HFF-Myc (cell line): ENCODE results near the gene GALNT10.
"Not testable (repeated sequence)": the region's sequence is repeated elsewhere in the genome, so short reads cannot be mapped to it uniquely, and the experiment has no call there.

ENCODE experiments used
- DNase-seq: peaks from one replicate; pipeline ENCODE4 v3.0.0-alpha.2; 2011; ENCODE audit warnings: low read depth; ENCODE audit errors: extremely low read depth
- H3K4me3 ChIP-seq: replicated peaks from 2 replicates; pipeline ENCODE4 v1.5.1; 2011; ENCODE audit warnings: low read depth, mild to moderate bottlenecking, control low read depth, low read length
- CTCF ChIP-seq: IDR thresholded peaks from 2 replicates; pipeline ENCODE4 v1.5.1; 2012; ENCODE audit warnings: mild to moderate bottlenecking, low read depth, low read length, control low read depth; ENCODE audit errors: missing control alignments

Gene GALNT10, protein sequence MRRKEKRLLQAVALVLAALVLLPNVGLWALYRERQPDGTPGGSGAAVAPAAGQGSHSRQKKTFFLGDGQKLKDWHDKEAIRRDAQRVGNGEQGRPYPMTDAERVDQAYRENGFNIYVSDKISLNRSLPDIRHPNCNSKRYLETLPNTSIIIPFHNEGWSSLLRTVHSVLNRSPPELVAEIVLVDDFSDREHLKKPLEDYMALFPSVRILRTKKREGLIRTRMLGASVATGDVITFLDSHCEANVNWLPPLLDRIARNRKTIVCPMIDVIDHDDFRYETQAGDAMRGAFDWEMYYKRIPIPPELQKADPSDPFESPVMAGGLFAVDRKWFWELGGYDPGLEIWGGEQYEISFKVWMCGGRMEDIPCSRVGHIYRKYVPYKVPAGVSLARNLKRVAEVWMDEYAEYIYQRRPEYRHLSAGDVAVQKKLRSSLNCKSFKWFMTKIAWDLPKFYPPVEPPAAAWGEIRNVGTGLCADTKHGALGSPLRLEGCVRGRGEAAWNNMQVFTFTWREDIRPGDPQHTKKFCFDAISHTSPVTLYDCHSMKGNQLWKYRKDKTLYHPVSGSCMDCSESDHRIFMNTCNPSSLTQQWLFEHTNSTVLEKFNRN

DNA sequence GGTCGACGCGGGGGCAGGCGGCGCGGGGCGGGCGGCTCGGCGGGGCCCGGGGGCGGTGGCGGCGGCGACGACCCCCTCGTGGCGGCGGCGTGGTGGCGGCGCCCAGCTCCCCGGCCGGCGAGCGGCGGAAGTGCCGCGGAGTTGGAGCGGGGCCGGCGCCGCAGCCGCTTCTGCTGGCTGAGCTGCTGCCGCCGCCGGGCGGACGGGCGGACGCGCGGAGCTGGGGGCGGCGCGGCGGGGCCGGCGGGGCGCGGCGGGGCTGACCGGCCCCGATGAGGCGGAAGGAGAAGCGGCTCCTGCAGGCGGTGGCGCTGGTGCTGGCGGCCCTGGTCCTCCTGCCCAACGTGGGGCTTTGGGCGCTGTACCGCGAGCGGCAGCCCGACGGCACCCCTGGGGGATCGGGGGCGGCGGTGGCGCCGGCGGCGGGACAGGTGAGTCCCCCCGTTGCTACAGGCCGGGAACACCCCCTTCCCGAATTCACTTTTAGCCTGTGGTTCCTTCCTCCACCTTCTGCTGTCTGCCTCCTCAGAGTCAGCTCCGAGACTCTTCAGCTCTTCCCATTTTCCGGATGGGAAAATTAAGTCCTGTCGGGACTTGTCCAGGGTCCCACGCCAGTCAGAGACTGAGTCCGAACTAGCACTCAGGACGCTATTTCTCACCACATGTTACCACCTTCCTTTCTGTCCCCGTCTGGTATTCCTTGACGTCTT lies at the start of gene GALNT10:
TSS of gene GALNT10 (plus strand) at position 139 of the 710 bp plus-strand sequence. CDS start at position 273, 134 bp downstream.
- no peak for DNase-seq
- TF ChIP-seq CTCF = no peak
- peak within 1 kb of the TSS; percentile 68 for H3K4me3 ChIP-seq

DNA sequence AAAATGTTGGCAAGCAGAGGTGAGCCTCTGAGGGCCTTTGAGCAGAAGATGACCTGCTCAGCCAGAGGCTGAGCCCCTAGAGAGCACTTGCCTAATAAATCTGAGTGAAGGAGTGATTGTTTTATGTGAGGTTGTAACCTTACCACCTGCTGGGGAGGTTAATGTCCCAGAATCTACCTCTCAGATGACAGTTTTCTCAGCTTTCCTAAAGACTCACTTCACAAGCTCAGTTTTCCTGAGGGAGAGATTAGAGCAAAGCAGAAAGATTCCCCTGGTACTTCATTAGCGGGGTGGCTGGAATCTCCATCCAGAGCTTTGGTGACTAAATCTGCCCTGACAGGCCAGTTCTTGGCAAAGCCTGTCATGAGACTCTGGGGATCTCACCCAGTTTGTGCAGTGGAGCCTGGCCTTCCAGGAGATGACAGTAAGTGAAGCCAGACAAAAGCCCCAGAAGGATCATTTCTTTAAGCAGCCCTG lies 48.8 kb upstream of the GALNT10 start:
- no peak for DNase-seq
- no peak for TF ChIP-seq CTCF
- no peak overlapping the region for H3K4me3 ChIP-seq

GRCh38 chr5:154143211-154143641 lies 47.3 kb upstream of the GALNT10 start:
- H3K4me3 ChIP-seq = no peak overlapping the region
- DNase-seq = no peak
- TF ChIP-seq CTCF = no peak

DNA sequence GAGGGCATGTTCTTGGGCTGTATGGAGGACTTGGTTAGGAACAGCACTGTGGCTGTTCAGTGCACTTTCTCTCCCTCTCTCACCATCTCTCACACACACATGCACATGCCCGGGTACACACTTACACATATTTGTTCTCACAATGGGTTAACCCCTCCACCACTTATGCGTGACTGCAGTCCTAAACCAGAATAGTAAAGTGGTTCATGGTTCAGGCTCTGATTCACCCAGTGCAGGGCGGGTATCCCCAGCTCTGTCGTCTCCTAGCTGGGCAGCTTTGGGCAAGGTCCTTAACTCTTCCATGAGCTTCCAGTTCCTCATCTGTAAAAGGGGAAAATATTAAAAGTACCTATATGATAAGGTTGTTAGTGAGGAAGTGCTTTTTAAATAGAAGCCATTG lies 45.3 kb upstream of the GALNT10 start:
- TF ChIP-seq CTCF = no peak
- H3K4me3 ChIP-seq = no peak overlapping the region
- no peak for DNase-seq

GRCh38 chr5:154146409-154146808 lies 44.1 kb upstream of the GALNT10 start:
- DNase-seq = no peak
- H3K4me3 ChIP-seq = no peak overlapping the region
- TF ChIP-seq CTCF = no peak

- no peak for TF ChIP-seq CTCF
- no peak for DNase-seq
- no peak overlapping the region for H3K4me3 ChIP-seq
These were observed 42.9 kb upstream of the GALNT10 start for GRCh38 chr5:154147666-154148065.

DNA sequence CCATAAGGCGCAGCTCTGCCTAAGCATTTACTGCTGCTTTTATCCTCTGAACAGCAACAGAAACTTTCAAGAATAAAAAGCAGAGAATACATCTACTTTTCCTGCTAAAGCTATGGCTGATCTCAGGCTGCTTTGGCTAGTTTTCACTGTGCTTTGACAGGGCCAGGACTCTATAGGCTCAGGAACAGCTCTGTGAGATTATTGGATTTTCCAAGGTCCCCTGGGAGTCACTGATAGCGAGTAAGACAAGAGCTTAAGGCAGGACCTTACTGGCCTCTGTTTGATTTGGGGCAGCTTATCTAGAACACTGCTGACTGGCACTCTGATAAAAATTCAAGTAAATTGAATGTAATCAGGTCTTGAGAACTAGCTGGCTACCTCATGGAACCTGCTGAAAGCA lies 40.1 kb upstream of the GALNT10 start:
- not testable (repeated sequence) for DNase-seq, H3K4me3 ChIP-seq
